Colonic mucosa (tissue), 4 donors: ENCODE results near the gene EPHB1. TPM values are rescaled to one million over a fixed set of nuclear protein-coding genes. Genes with fewer than 3 reads are reported as not detected.

Source experiments
- DNase-seq: peaks from one replicate; pipeline ENCODE4 v3.0.0-alpha.2; 2020
- H3K27ac ChIP-seq: fragments of 200-600 bp; one replicate; pipeline ENCODE4 v1.8.0; 2021
- H3K27me3 ChIP-seq: fragments of 200-600 bp; one replicate; pipeline ENCODE4 v1.8.0; 2021
- H3K36me3 ChIP-seq: fragments of 200-600 bp; one replicate; pipeline ENCODE4 v1.8.0; 2021
- H3K4me1 ChIP-seq: fragments of 200-600 bp; one replicate; pipeline ENCODE4 v1.8.0; 2021; ENCODE audit warnings: mild to moderate bottlenecking
- H3K4me3 ChIP-seq: fragments of 200-600 bp; one replicate; pipeline ENCODE4 v1.8.0; 2021
- H3K9ac ChIP-seq, 2 donors: one replicate each; pipeline ENCODE4 v1.7.0; 2013; ENCODE audit warnings: control low read depth in 2 of 2, low read depth in 2 of 2, low read length in 2 of 2
- H3K9me3 ChIP-seq: fragments of 200-600 bp; one replicate; pipeline ENCODE4 v1.8.0; 2021
- CTCF ChIP-seq: fragments of 200-600 bp; IDR thresholded peaks from one replicate; pipeline ENCODE4 v1.8.0; 2022; ENCODE audit warnings: antibody characterized with exemption, mild to moderate bottlenecking
- intact Hi-C: fragments of 100-400 bp; cut with DNase I; formaldehyde crosslinking; loops from one replicate; pipeline ENCODE4 v1.14.1; 2022
- total RNA-seq, 2 donors: library from RNA; stranded (reverse); fragmentation: NEBNext Ultra II Directional in 1 of 2; extraction: Animal tissue kit (Norgen Biotek cat#: 25700) in 1 of 2; gene quantifications; one replicate each; pipeline ENCODE4 v1.2.1, GENCODE V29; 2021
- donor health status: healthy.
- donor health status: DM: no; HTN: no; CAD: no.
- donor health status: DM: no; HTN: no; CAD: no.

Gene EPHB1
- total RNA-seq, 2 donors from 2014 or later: 0.40 to 0.74 TPM

GRCh38 chr3:134827213-134827612 lies 32.2 kb downstream of the EPHB1 start:
- Histone ChIP-seq H3K27ac (no peak overlapping the region), H3K27me3 (no peaks in the 10 kb centered on the region), H3K9me3 (no peaks in the 10 kb centered on the region), H3K4me3 (no peak overlapping the region), H3K4me1 (no peaks in the 10 kb centered on the region), H3K36me3 (no peaks in the 10 kb centered on the region), H3K9ac (no peak overlapping the region)
- intact Hi-C loops: no loop called here
- DNase-seq: no peak
- TF ChIP-seq CTCF: no peak

- intact Hi-C loops: no loop called here
- no peak for TF ChIP-seq CTCF
- Histone ChIP-seq H3K9me3 (no peaks in the 10 kb centered on the region), H3K4me1 (no peaks in the 10 kb centered on the region), H3K36me3 (no peaks in the 10 kb centered on the region), H3K27me3 (no peaks in the 10 kb centered on the region), H3K9ac (no peak overlapping the region), H3K27ac (no peak overlapping the region), H3K4me3 (no peak overlapping the region)
- no peak for DNase-seq
These were observed 34.7 kb downstream of the EPHB1 start for GRCh38 chr3:134829721-134830120.

GRCh38 chr3:134832585-134832984 lies 37.5 kb downstream of the EPHB1 start:
- Histone ChIP-seq H3K36me3 (no peaks in the 10 kb centered on the region), H3K9ac (no peak overlapping the region), H3K9me3 (no peaks in the 10 kb centered on the region), H3K4me1 (no peaks in the 10 kb centered on the region), H3K4me3 (no peak overlapping the region), H3K27me3 (no peaks in the 10 kb centered on the region), H3K27ac (no peak overlapping the region)
- no peak for DNase-seq
- intact Hi-C loops: no loop called here
- no peak for TF ChIP-seq CTCF

GRCh38 chr3:134833453-134834163 lies 38.5 kb downstream of the EPHB1 start:
- Histone ChIP-seq H3K9ac (no peak overlapping the region), H3K27ac (no peak overlapping the region), H3K4me1 (no peaks in the 10 kb centered on the region), H3K9me3 (no peaks in the 10 kb centered on the region), H3K36me3 (no peaks in the 10 kb centered on the region), H3K4me3 (no peak overlapping the region), H3K27me3 (no peaks in the 10 kb centered on the region)
- TF ChIP-seq CTCF: no peak
- DNase-seq: no peak
- intact Hi-C loops: no loop called here

GRCh38 chr3:134836921-134837320 lies 41.9 kb downstream of the EPHB1 start:
- H3K27me3 ChIP-seq: no peaks in the 10 kb centered on the region
- H3K4me3 ChIP-seq: no peak overlapping the region
- no peak overlapping the region for H3K27ac ChIP-seq
- H3K36me3 ChIP-seq: no peaks in the 10 kb centered on the region
- no peak for TF ChIP-seq CTCF
- DNase-seq: no peak
- intact Hi-C loops: no loop called here
- H3K4me1 ChIP-seq: no peaks in the 10 kb centered on the region
- no peak overlapping the region for H3K9ac ChIP-seq
- no peaks in the 10 kb centered on the region for H3K9me3 ChIP-seq
